Liver (tissue), 9 donors: ENCODE data around the gene PSMC4. TPM values are rescaled to one million over a fixed set of nuclear protein-coding genes. Genes with fewer than 3 reads are reported as not detected.

Experiments used
- DNase-seq: peaks from one replicate; pipeline ENCODE4 v3.0.0-alpha.2; 2017; ENCODE audit warnings: low spot score
- H3K27ac ChIP-seq, 2 donors: one replicate each; pipeline ENCODE4 v1.7.0; 2013; ENCODE audit warnings: inconsistent platforms in 2 of 2, low read length in 2 of 2, control low read depth in 1 of 2, low read depth in 1 of 2, mild to moderate bottlenecking in 1 of 2
- H3K27me3 ChIP-seq, 4 donors: one replicate each; pipeline versions ENCODE4 v1.6.1 to v1.7.0; 2013; ENCODE audit warnings: low read length in 3 of 4, inconsistent platforms in 1 of 4, mild to moderate bottlenecking in 1 of 4, moderate library complexity in 1 of 4; ENCODE audit not compliant: control insufficient read depth in 4 of 4, insufficient read depth in 4 of 4
- H3K36me3 ChIP-seq, 4 donors: one replicate each; pipeline versions ENCODE4 v1.6.1 to v1.7.0; 2013; ENCODE audit warnings: low read length in 3 of 4, mild to moderate bottlenecking in 3 of 4, low read depth in 1 of 4, moderate library complexity in 1 of 4; ENCODE audit not compliant: control insufficient read depth in 4 of 4, insufficient read depth in 3 of 4
- H3K4me1 ChIP-seq, 4 donors: one replicate each; pipeline versions ENCODE4 v1.6.1 to v1.7.0; 2013; ENCODE audit warnings: low read length in 3 of 4, mild to moderate bottlenecking in 3 of 4, moderate library complexity in 1 of 4; ENCODE audit not compliant: control insufficient read depth in 4 of 4, insufficient read depth in 4 of 4
- H3K4me3 ChIP-seq, 3 donors: one replicate each; pipeline versions ENCODE4 v1.6.1 to v1.7.0; 2013; ENCODE audit warnings: low read length in 3 of 3, control low read depth in 1 of 3, low read depth in 1 of 3, mild to moderate bottlenecking in 1 of 3
- H3K9ac ChIP-seq, 2 donors: one replicate each; pipeline ENCODE4 v1.7.0; 2013; ENCODE audit warnings: low read length in 2 of 2, mild to moderate bottlenecking in 2 of 2, moderate library complexity in 2 of 2, control low read depth in 1 of 2, low read depth in 1 of 2
- H3K9me3 ChIP-seq, 4 donors: one replicate each; pipeline versions ENCODE4 v1.6.1 to v1.7.0; 2013; ENCODE audit warnings: low read length in 3 of 4; ENCODE audit not compliant: control insufficient read depth in 4 of 4
- ATF3 ChIP-seq: IDR thresholded peaks from 2 replicates; pipeline ENCODE4 v1.6.1; 2016; ENCODE audit warnings: antibody characterized with exemption
- CTCF ChIP-seq: fragments of 150-350 bp; IDR thresholded peaks from 2 replicates; pipeline ENCODE4 v1.5.1; 2017; ENCODE audit warnings: improper control_type of control experiment, low read depth, low read length; ENCODE audit not compliant: missing input control
- EGR1 ChIP-seq, 2 donors: IDR thresholded peaks; 2 replicates each; pipeline ENCODE4 v1.6.1; 2016 to 2018; ENCODE audit warnings: antibody characterized with exemption in 2 of 2, low read depth in 2 of 2
- FOXA1 ChIP-seq: IDR thresholded peaks from 2 replicates; pipeline ENCODE4 v1.6.1; 2016; ENCODE audit warnings: antibody characterized with exemption
- FOXA2 ChIP-seq: IDR thresholded peaks from 2 replicates; pipeline ENCODE4 v1.6.1; 2016; ENCODE audit warnings: antibody characterized with exemption
- GABPA ChIP-seq, 2 donors: IDR thresholded peaks in 1 of 2; conservative IDR thresholded peaks in 1 of 2; 2 replicates each; pipeline ENCODE4 v1.6.1; 2016; ENCODE audit warnings: antibody characterized with exemption in 2 of 2, mild to moderate bottlenecking in 1 of 2, moderate library complexity in 1 of 2
- HNF4G ChIP-seq: IDR thresholded peaks from 2 replicates; pipeline ENCODE4 v1.6.1; 2016; ENCODE audit warnings: antibody characterized with exemption
- MAX ChIP-seq: IDR thresholded peaks from 2 replicates; pipeline ENCODE4 v1.6.1; 2016; ENCODE audit warnings: antibody characterized with exemption
- NR2F2 ChIP-seq: IDR thresholded peaks from 2 replicates; pipeline ENCODE4 v1.6.1; 2016; ENCODE audit warnings: antibody characterized with exemption
- RAD21 ChIP-seq, 2 donors: IDR thresholded peaks; 2 replicates each; pipeline ENCODE4 v1.6.1; 2016; ENCODE audit warnings: antibody characterized with exemption in 2 of 2, mild to moderate bottlenecking in 2 of 2
- REST ChIP-seq: IDR thresholded peaks from 2 replicates; pipeline ENCODE4 v1.6.1; 2016; ENCODE audit warnings: antibody characterized with exemption, mild to moderate bottlenecking
- RXRA ChIP-seq, 2 donors: IDR thresholded peaks; 2 replicates each; pipeline ENCODE4 v1.6.1; 2017 to 2018; ENCODE audit warnings: antibody characterized with exemption in 2 of 2, mild to moderate bottlenecking in 1 of 2
- SP1 ChIP-seq: IDR thresholded peaks from 2 replicates; pipeline ENCODE4 v1.6.1; 2018; ENCODE audit warnings: antibody characterized with exemption, mild to moderate bottlenecking
- TAF1 ChIP-seq: conservative IDR thresholded peaks from 2 replicates; pipeline ENCODE4 v1.6.1; 2016; ENCODE audit warnings: antibody characterized with exemption, mild to moderate bottlenecking
- YY1 ChIP-seq: IDR thresholded peaks from 2 replicates; pipeline ENCODE4 v1.6.1; 2016; ENCODE audit warnings: antibody characterized with exemption, mild to moderate bottlenecking
- ZBTB33 ChIP-seq: IDR thresholded peaks from 2 replicates; pipeline ENCODE4 v1.6.1; 2016; ENCODE audit warnings: antibody characterized with exemption
- WGBS: extraction: QIAGEN DNeasy Blood & Tissue Kit; methylation state at CpG from one replicate; pipeline ENCODE4 v1.1.7; 2013; 5-methylcytosine and 5-hydroxymethylcytosine counted together
- polyA plus RNA-seq, 2 donors: library from polyadenylated mRNA; stranded (reverse) in 1 of 2; unstranded in 1 of 2; fragments of 200-250 nt in 1 of 2; fragments of >200 nt in 1 of 2; fragmentation: Nextera tagmentation in 1 of 2; extraction: Ambion mirVana in 1 of 2; gene quantifications; one replicate each; pipeline versions ENCODE4 v1.2.1 to v1.2.3, GENCODE V29; 2013 to 2015
- total RNA-seq, 2 donors: library from RNA; depleted of rRNA; stranded (reverse); fragments of >200 nt; gene quantifications; one replicate each; pipeline ENCODE4 v1.2.3, GENCODE V29; 2014
- donor health status: healthy.
- donor health status: healthy.
- donor health status: healthy.
- donor health status: healthy.
- donor health status: healthy.

The PSMC4 gene
- total and polyA plus RNA-seq, 4 donors: 46.0 to 89.3 (median 79.7) TPM

GRCh38 chr19:40009674-40010073 lies 38.7 kb downstream of the PSMC4 start (continued):
- no peak for TF ChIP-seq REST

GRCh38 chr19:40013991-40014390 lies 43.0 kb downstream of the PSMC4 start:
- Histone ChIP-seq H3K27ac (no peak overlapping the region), H3K27me3 (no peaks in the 10 kb centered on the region), H3K9me3 (peaks cover 27 to 74% (median 54%) of the 10 kb centered on the region in 4 donors), H3K36me3 (peaks cover 1 to 48% (median 40%) of the 10 kb centered on the region in 4 donors), H3K4me1 (no peaks in the 10 kb centered on the region), H3K9ac (no peak overlapping the region), H3K4me3 (peak overlapping the region in 2 of 3 donors; percentile 48 to 55)
- TF ChIP-seq NR2F2 (no peak), YY1 (no peak), RAD21 (IDR thresholded peaks at IDR 0.05) (no peak)
- 97% methylated on average over 4 of the region's 4 CpGs for WGBS
- no peak for DNase-seq

- TF ChIP-seq MAX (no peak), REST (no peak), FOXA1 (no peak), YY1 (no peak), GABPA (IDR thresholded peaks at IDR 0.05 in 1 of 2, conservative IDR thresholded peaks at IDR 0.05 in 1 of 2) (no peak), SP1 (no peak), HNF4G (no peak), NR2F2 (no peak), RXRA (IDR thresholded peaks at IDR 0.05) (no peak), FOXA2 (no peak), ZBTB33 (no peak), CTCF (no peak), TAF1 (no peak), EGR1 (IDR thresholded peaks at IDR 0.05; ENCODE audit: low read depth in 2 of 2) (no peak), ATF3 (no peak)
- Histone ChIP-seq H3K4me1 (no peaks in the 10 kb centered on the region), H3K36me3 (no peaks in the 10 kb centered on the region), H3K9ac (no peak overlapping the region), H3K27me3 (no peaks in the 10 kb centered on the region), H3K27ac (no peak overlapping the region), H3K9me3 (peaks cover 28 to 86% (median 49%) of the 10 kb centered on the region in 4 donors), H3K4me3 (peak overlapping the region in 2 of 3 donors; percentile 36 to 52)
- no peak for DNase-seq
- 86% methylated on average over 3 of the region's 3 CpGs for WGBS
These were observed 53.0 kb downstream of the PSMC4 start for GRCh38 chr19:40023969-40024368.
